Measurements from ENCODE around the gene EGFR.

Gene EGFR

DNA sequence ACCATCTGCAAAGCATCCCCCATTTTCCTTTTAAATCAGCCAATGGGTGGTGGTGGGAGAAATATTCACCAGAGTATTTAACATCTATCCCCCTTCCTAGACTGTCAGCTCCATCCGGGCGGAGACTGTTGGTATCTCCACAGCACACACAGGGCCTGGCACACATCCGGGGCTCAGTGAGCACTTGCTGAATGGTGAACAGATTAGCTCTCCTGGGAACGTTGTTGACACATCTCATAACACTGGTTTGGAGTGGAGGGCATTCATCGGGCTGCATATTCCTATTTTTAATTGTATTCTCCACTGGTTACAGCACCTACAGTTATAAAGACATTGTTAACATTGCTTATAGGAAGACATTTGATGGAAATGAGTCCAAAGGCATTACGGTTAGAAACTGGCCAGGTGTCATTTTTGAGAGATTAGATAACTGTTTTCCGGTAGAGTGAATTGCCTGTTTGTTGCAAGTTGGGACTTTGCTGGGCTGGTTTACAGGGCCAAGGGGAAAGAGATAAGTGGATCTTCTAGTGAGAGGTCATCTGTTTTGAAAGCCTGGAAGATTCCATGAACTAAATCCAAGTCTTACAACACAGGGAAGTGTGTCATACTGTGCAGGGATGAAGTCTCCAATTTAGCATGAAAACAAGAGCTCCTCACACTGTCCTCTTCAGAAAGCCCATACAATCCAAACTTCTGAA, 101.8 kb downstream of the EGFR start:
- no peaks in the 10 kb centered on the region for H3K36me3 ChIP-seq (ENCODE audit: control insufficient read depth in 1 of 2, insufficient read depth in 2 of 2, low read length in 2 of 2)
- H3K27ac ChIP-seq (ENCODE audit: low read depth, low read length), result no peak overlapping the region
- peaks cover 15 to 25% of the 10 kb centered on the region in 2 donors for H3K4me1 ChIP-seq (ENCODE audit: control insufficient read depth in 1 of 2, insufficient read depth in 2 of 2, low read length in 2 of 2)
- no peaks in the 10 kb centered on the region for H3K9me3 ChIP-seq (ENCODE audit: control insufficient read depth in 1 of 2, low read length in 2 of 2)
- no peak overlapping the region for H3K9ac ChIP-seq (ENCODE audit: low read depth in 1 of 2, low read length in 2 of 2)
- peaks cover 0 to 1% of the 10 kb centered on the region in 2 donors for H3K27me3 ChIP-seq (ENCODE audit: control insufficient read depth in 1 of 2, insufficient read depth in 2 of 2, low read length in 2 of 2)
- no peak overlapping the region for H3K4me3 ChIP-seq (ENCODE audit: low read depth in 1 of 2, low read length in 2 of 2)

DNA sequence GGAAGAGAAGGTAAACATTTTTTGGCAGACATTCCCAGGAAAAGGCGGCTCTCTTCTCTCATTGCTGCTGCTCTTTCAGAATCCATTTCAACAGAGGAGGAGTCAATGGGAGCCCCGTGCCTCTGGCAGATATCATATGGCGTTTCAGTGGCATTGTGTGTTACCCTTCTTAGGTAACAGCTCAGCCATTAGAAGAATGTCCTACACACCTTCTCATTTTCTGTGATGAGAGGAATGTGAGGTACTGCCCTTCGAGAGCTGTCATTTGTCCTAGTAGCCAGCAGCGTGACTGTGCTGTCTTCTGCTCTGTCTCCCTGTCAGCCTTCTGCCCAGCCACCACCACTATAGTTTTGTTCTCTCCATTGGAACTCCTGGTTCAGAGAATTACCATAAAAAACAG, 102.4 kb downstream of the EGFR start:
- H3K27me3 ChIP-seq (ENCODE audit: control insufficient read depth in 1 of 2, insufficient read depth in 2 of 2, low read length in 2 of 2), result no peaks in the 10 kb centered on the region
- no peak overlapping the region for H3K4me3 ChIP-seq (ENCODE audit: low read depth in 1 of 2, low read length in 2 of 2)
- H3K9me3 ChIP-seq (ENCODE audit: control insufficient read depth in 1 of 2, low read length in 2 of 2), result no peaks in the 10 kb centered on the region
- no peak overlapping the region for H3K9ac ChIP-seq (ENCODE audit: low read depth in 1 of 2, low read length in 2 of 2)
- H3K4me1 ChIP-seq (ENCODE audit: control insufficient read depth in 1 of 2, insufficient read depth in 2 of 2, low read length in 2 of 2), result peaks cover 15 to 25% of the 10 kb centered on the region in 2 donors
- peak overlapping the region; percentile 37 for H3K27ac ChIP-seq (ENCODE audit: low read depth, low read length)
- H3K36me3 ChIP-seq (ENCODE audit: control insufficient read depth in 1 of 2, insufficient read depth in 2 of 2, low read length in 2 of 2), result no peaks in the 10 kb centered on the region

DNA sequence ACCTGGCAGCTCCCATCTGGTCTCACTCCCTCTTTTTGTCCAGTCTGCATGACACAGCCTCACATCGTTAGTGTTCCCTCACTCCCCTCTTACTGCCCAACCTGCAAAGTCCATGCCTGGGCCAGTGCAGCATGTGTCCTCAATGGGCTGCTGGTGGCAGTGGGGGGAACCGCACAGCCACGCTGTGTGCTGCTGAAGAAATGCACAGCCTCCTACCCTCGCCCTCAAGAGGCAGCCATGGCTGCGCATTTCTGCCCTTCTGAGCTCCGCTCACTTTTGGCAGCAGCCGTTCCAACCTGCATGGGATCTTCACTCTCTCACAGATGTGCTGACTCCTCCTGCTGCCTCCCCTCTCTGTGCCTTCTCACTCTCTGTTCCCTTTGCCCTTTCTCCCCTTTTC, 103.4 kb downstream of the EGFR start:
- Histone ChIP-seq H3K4me1 (ENCODE audit: control insufficient read depth in 1 of 2, insufficient read depth in 2 of 2, low read length in 2 of 2) (peaks cover 19 to 31% of the 10 kb centered on the region in 2 donors), H3K27me3 (ENCODE audit: control insufficient read depth in 1 of 2, insufficient read depth in 2 of 2, low read length in 2 of 2) (no peaks in the 10 kb centered on the region), H3K9me3 (ENCODE audit: control insufficient read depth in 1 of 2, low read length in 2 of 2) (no peaks in the 10 kb centered on the region), H3K9ac (ENCODE audit: low read depth in 1 of 2, low read length in 2 of 2) (no peak overlapping the region), H3K4me3 (ENCODE audit: low read depth in 1 of 2, low read length in 2 of 2) (no peak overlapping the region), H3K36me3 (ENCODE audit: control insufficient read depth in 1 of 2, insufficient read depth in 2 of 2, low read length in 2 of 2) (no peaks in the 10 kb centered on the region), H3K27ac (ENCODE audit: low read depth, low read length) (no peak overlapping the region)

DNA sequence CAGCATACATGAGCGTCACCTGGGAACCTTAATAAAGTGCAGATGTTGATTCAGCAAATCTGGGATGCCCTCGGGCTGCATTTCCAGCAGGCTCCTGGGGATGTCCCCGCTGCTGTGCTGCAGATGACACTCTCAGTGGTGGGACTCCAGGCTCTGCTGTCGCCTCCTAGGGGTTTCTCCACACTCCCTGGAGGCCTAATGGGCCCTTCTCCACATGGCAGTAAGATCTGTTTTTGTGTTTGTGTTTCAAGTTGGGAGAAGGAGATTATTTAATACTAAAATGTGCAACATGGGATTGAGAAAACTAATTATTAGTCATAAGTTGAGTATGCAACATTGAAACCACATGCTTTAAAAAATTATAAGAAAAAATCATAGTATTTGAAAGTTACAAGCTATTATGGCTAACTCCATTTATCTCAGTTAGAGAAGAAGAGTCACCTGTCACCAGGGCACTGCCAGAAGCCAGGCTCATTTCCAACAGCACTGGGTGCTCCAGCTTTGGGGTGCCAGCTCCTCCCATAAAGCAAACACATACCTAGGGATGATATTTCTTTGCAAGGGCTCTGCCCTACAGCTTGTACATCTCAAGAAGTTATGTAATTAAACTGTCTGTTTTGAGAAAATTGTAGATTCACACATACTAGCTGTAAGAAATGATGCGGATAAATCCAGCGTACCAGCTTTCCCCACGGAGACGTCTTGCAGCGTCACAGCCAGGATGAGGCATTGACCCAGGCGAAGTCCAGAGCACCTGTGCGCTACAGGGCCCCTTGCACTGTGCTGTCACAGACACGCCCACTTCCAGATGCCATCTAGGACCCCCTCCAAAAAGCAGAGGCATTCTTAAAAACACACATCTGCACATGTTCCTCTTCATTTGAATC, 106.4 kb downstream of the EGFR start:
- Histone ChIP-seq H3K4me3 (ENCODE audit: low read depth in 1 of 2, low read length in 2 of 2) (no peak overlapping the region), H3K27me3 (ENCODE audit: control insufficient read depth in 1 of 2, insufficient read depth in 2 of 2, low read length in 2 of 2) (no peaks in the 10 kb centered on the region), H3K9ac (ENCODE audit: low read depth in 1 of 2, low read length in 2 of 2) (no peak overlapping the region), H3K4me1 (ENCODE audit: control insufficient read depth in 1 of 2, insufficient read depth in 2 of 2, low read length in 2 of 2) (peaks cover 29 to 40% of the 10 kb centered on the region in 2 donors), H3K9me3 (ENCODE audit: control insufficient read depth in 1 of 2, low read length in 2 of 2) (no peaks in the 10 kb centered on the region), H3K27ac (ENCODE audit: low read depth, low read length) (no peak overlapping the region), H3K36me3 (ENCODE audit: control insufficient read depth in 1 of 2, insufficient read depth in 2 of 2, low read length in 2 of 2) (no peaks in the 10 kb centered on the region)

DNA sequence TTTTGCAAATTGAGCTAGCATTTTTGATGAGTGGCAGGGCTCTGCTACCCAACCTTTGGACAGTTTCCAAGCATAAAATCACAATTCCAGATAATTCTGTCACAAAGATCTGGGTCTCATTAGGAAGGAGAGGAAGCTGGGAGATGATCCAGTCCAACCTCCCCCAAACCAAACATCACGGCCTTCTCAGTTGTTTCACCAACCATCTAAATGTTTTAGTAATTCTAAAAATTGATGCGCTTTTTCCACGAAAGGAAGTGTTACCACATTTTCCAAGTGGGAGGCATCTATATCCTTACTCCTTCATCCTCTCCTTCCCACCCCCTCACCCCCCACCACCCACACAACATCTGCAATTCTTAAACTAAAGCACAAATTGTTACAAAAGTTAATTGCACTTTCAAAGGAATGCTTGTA, 108.3 kb downstream of the EGFR start:
- peaks cover 25 to 42% of the 10 kb centered on the region in 2 donors for H3K4me1 ChIP-seq (ENCODE audit: control insufficient read depth in 1 of 2, insufficient read depth in 2 of 2, low read length in 2 of 2)
- no peaks in the 10 kb centered on the region for H3K27me3 ChIP-seq (ENCODE audit: control insufficient read depth in 1 of 2, insufficient read depth in 2 of 2, low read length in 2 of 2)
- peak overlapping the region; percentile 54 for H3K27ac ChIP-seq (ENCODE audit: low read depth, low read length)
- no peak overlapping the region for H3K9ac ChIP-seq (ENCODE audit: low read depth in 1 of 2, low read length in 2 of 2)
- no peaks in the 10 kb centered on the region for H3K9me3 ChIP-seq (ENCODE audit: control insufficient read depth in 1 of 2, low read length in 2 of 2)
- H3K4me3 ChIP-seq (ENCODE audit: low read depth in 1 of 2, low read length in 2 of 2), result no peak overlapping the region
- no peaks in the 10 kb centered on the region for H3K36me3 ChIP-seq (ENCODE audit: control insufficient read depth in 1 of 2, insufficient read depth in 2 of 2, low read length in 2 of 2)

DNA sequence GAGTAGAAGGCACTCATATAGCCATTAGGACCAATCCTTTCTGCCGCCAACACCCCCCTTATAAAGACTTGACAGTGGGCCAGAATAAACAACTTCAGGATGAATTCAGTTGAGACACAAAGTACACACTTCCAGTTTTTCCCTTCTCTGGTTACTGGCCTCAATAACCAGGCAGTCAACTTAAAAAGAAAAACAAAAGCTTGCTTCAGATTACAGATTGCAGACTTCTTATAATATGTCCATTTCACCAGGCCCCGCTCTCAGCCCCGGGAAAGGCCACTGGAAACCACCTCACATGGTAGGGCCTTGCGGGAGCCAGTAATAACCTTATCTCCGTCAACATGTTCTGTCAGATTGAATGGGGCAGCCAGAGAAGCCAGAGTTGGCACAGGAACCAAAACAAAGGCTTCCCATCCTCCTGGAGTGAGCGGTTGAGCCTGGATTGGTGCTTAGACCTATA, 108.8 kb downstream of the EGFR start:
- Histone ChIP-seq H3K4me1 (ENCODE audit: control insufficient read depth in 1 of 2, insufficient read depth in 2 of 2, low read length in 2 of 2) (peaks cover 27 to 47% of the 10 kb centered on the region in 2 donors), H3K27ac (ENCODE audit: low read depth, low read length) (peak overlapping the region; percentile 54), H3K27me3 (ENCODE audit: control insufficient read depth in 1 of 2, insufficient read depth in 2 of 2, low read length in 2 of 2) (no peaks in the 10 kb centered on the region), H3K9me3 (ENCODE audit: control insufficient read depth in 1 of 2, low read length in 2 of 2) (no peaks in the 10 kb centered on the region), H3K9ac (ENCODE audit: low read depth in 1 of 2, low read length in 2 of 2) (peak overlapping the region; percentile 20 to 40), H3K36me3 (ENCODE audit: control insufficient read depth in 1 of 2, insufficient read depth in 2 of 2, low read length in 2 of 2) (no peaks in the 10 kb centered on the region), H3K4me3 (ENCODE audit: low read depth in 1 of 2, low read length in 2 of 2) (no peak overlapping the region)

DNA sequence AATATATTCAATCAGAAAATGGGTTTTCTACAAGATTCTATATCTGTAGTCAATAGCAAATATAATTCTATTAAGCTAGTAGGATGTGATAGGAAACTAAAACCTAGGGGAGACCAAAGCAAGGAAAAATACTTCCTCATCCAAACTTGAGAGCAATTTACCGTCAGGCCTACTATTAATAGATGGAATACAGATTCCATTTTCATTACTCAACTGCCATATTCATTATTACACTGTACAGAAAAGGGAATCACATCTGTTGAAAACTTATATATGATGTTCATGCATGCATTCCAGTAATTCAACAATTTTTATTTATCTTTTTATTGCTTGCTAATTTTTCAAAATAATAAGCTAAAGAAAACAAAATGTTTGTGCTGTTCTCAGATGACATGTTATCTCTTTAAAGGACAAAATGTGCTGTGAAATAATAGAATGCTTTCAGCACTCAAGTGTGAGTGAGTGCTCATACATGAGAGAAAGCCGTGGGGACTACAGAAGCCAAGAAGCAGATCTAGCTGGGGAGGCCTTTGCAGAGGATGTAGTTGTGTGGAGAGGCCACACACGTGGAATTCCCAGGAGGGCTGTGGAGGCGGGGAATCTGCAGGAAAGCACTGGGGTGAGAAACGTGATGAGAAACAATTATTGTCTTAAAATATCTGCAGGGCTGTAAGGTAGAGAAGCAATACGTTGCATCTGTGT, 110.0 kb downstream of the EGFR start:
- H3K4me3 ChIP-seq (ENCODE audit: low read depth in 1 of 2, low read length in 2 of 2), result no peak overlapping the region
- no peak overlapping the region for H3K27ac ChIP-seq (ENCODE audit: low read depth, low read length)

DNA sequence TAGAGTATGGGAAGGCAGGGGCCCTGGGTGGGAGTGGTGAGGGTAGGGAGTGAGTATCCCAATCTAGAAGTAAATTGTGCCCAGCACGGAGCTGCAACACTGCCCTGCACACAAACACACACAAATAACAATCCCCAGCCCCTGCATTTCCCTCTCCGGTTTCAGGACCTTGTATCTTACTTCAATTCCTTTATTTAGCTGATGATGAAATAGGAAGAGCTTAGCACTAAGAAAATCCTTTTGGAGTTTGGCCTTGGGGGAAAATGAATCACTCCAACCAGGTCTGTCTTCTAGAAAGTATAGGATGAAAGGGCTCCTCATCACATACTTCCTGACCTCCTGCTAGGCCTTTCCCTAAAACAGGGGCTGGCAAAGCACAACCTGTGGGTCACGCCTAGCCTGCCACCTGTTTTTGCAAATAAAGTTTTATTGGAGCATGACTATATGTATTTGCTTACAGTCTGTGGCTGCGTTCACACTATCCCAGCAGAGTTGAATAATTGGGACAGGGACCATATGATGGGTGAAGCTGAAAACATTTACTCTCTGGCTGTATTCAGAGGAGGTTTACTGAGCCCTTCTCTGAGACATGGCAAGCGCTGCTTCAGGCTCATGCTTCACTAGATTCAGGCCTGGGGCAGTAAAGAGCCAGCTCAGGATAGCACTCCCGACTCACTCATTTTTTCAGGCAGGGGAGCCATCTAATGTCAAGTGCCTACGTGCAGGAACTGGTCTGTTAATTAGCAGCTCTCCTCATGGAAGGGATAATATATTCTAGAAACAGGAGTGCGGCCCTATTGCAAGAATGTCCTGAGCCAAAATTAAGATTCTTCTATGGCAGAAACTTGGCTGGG, 111.0 kb downstream of the EGFR start:
- Histone ChIP-seq H3K27me3 (ENCODE audit: control insufficient read depth in 1 of 2, insufficient read depth in 2 of 2, low read length in 2 of 2) (no peaks in the 10 kb centered on the region), H3K36me3 (ENCODE audit: control insufficient read depth in 1 of 2, insufficient read depth in 2 of 2, low read length in 2 of 2) (no peaks in the 10 kb centered on the region), H3K9me3 (ENCODE audit: control insufficient read depth in 1 of 2, low read length in 2 of 2) (no peaks in the 10 kb centered on the region), H3K9ac (ENCODE audit: low read depth in 1 of 2, low read length in 2 of 2) (no peak overlapping the region), H3K4me3 (ENCODE audit: low read depth in 1 of 2, low read length in 2 of 2) (no peak overlapping the region), H3K4me1 (ENCODE audit: control insufficient read depth in 1 of 2, insufficient read depth in 2 of 2, low read length in 2 of 2) (peaks cover 35 to 52% of the 10 kb centered on the region in 2 donors), H3K27ac (ENCODE audit: low read depth, low read length) (peak overlapping the region; percentile 39)

More for the DNA sequence above, 110.0 kb downstream of the EGFR start:
- no peak overlapping the region for H3K9ac ChIP-seq (ENCODE audit: low read depth in 1 of 2, low read length in 2 of 2)
- peaks cover 35 to 55% of the 10 kb centered on the region in 2 donors for H3K4me1 ChIP-seq (ENCODE audit: control insufficient read depth in 1 of 2, insufficient read depth in 2 of 2, low read length in 2 of 2)
- no peaks in the 10 kb centered on the region for H3K27me3 ChIP-seq (ENCODE audit: control insufficient read depth in 1 of 2, insufficient read depth in 2 of 2, low read length in 2 of 2)
- no peaks in the 10 kb centered on the region for H3K36me3 ChIP-seq (ENCODE audit: control insufficient read depth in 1 of 2, insufficient read depth in 2 of 2, low read length in 2 of 2)
- H3K9me3 ChIP-seq (ENCODE audit: control insufficient read depth in 1 of 2, low read length in 2 of 2), result no peaks in the 10 kb centered on the region

DNA sequence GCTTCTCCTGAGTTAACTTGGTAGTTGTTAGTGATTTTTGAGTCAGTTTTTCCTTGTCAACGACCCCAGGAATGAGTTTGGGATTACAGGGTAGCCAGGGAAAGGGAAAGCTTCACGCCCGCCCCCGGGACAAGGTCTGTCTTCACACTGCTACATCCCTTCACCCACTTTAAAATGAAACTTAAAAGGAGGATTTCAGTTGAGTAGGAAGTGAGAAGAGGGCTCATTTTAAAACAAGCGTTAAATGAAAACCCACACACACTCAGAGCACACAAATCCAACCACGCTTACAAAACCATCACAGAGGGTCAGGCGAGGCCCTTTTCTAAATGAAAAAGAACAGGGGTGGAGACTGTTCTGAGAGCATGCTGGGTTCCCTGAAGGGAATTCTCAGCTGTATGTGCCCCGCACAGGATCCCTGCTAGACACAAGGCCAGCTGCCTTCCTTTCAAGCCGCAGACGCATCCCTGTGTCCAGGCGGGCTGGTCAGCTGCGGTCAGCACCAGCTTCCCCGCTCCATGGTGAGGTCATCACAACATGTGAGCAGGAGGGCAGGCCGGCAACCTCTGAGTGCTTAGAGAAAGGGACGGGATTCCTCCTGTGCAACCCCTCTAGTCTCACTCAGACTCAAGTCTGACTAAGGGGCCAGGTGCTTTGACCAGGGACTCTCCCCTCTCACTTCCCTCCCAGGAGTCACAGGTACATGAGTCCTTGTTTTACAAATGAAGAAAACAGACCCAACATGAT, 111.8 kb downstream of the EGFR start:
- Histone ChIP-seq H3K4me3 (ENCODE audit: low read depth in 1 of 2, low read length in 2 of 2) (no peak overlapping the region), H3K27me3 (ENCODE audit: control insufficient read depth in 1 of 2, insufficient read depth in 2 of 2, low read length in 2 of 2) (no peaks in the 10 kb centered on the region), H3K36me3 (ENCODE audit: control insufficient read depth in 1 of 2, insufficient read depth in 2 of 2, low read length in 2 of 2) (no peaks in the 10 kb centered on the region), H3K9me3 (ENCODE audit: control insufficient read depth in 1 of 2, low read length in 2 of 2) (no peaks in the 10 kb centered on the region), H3K9ac (ENCODE audit: low read depth in 1 of 2, low read length in 2 of 2) (no peak overlapping the region), H3K27ac (ENCODE audit: low read depth, low read length) (peak overlapping the region; percentile 3), H3K4me1 (ENCODE audit: control insufficient read depth in 1 of 2, insufficient read depth in 2 of 2, low read length in 2 of 2) (peaks cover 35 to 49% of the 10 kb centered on the region in 2 donors)

Data from duodenal mucosa (tissue), 2 donors.